ENCODE measurements around the gene TMEM17.

Gene TMEM17

GRCh38 chr2:62458671-62459081 lies 47.3 kb downstream of the TMEM17 start:
- Histone ChIP-seq H3K36me3 (ENCODE audit: insufficient read depth, low read length) (no peaks in the 10 kb centered on the region), H4K20me1 (ENCODE audit: insufficient read depth, low read length) (no peaks in the 10 kb centered on the region), H2AFZ (ENCODE audit: low read length) (no peak overlapping the region), H3K9ac (ENCODE audit: low read length) (no peak overlapping the region), H3K27ac (ENCODE audit: low read depth, low read length, poor library complexity, severe bottlenecking) (no peak overlapping the region), H3K79me2 (ENCODE audit: insufficient read depth, low read length) (no peaks in the 10 kb centered on the region), H3K4me2 (ENCODE audit: low read length) (no peak overlapping the region), H3K27me3 (ENCODE audit: insufficient read depth, low read length) (no peaks in the 10 kb centered on the region), H3K9me3 (ENCODE audit: low read length) (no peaks in the 10 kb centered on the region), H3K4me3 (ENCODE audit: low read depth, low read length, poor library complexity, severe bottlenecking) (no peak overlapping the region), H3K9me2 (ENCODE audit: low read depth, low read length) (no peaks in the 10 kb centered on the region), H3K4me1 (ENCODE audit: insufficient read depth, low read length, severe bottlenecking) (peaks cover 10% of the 10 kb centered on the region), H3F3A (ENCODE audit: insufficient read depth, low read length) (no peaks in the 10 kb centered on the region)
- TF ChIP-seq EZH2 (IDR thresholded peaks at IDR 0.05; ENCODE audit: borderline replicate concordance, low read length) = no peak
- TF ChIP-seq CTCF (IDR thresholded peaks at IDR 0.05; ENCODE audit: low read length) = no peak

- TF ChIP-seq CTCF (IDR thresholded peaks at IDR 0.05; ENCODE audit: low read length) (no peak), EZH2 (IDR thresholded peaks at IDR 0.05; ENCODE audit: borderline replicate concordance, low read length) (no peak)
- H3K4me1 ChIP-seq (ENCODE audit: insufficient read depth, low read length, severe bottlenecking) = peaks cover 10% of the 10 kb centered on the region
These were observed 47.8 kb downstream of the TMEM17 start for GRCh38 chr2:62458206-62458641.

GRCh38 chr2:62457556-62457955 lies 48.4 kb downstream of the TMEM17 start:
- H3K4me3 ChIP-seq (ENCODE audit: low read depth, low read length, poor library complexity, severe bottlenecking) = peak overlapping the region; percentile 55
- no peaks in the 10 kb centered on the region for H3K9me2 ChIP-seq (ENCODE audit: low read depth, low read length)
- no peak overlapping the region for H2AFZ ChIP-seq (ENCODE audit: low read length)
- no peak for TF ChIP-seq CTCF (IDR thresholded peaks at IDR 0.05; ENCODE audit: low read length)
- TF ChIP-seq EZH2 (IDR thresholded peaks at IDR 0.05; ENCODE audit: borderline replicate concordance, low read length) = no peak
- H3K9me3 ChIP-seq (ENCODE audit: low read length) = no peaks in the 10 kb centered on the region
- H3K4me1 ChIP-seq (ENCODE audit: insufficient read depth, low read length, severe bottlenecking) = peaks cover 10% of the 10 kb centered on the region
- H3K79me2 ChIP-seq (ENCODE audit: insufficient read depth, low read length) = no peaks in the 10 kb centered on the region
- H3K27ac ChIP-seq (ENCODE audit: low read depth, low read length, poor library complexity, severe bottlenecking) = no peak overlapping the region
- H3F3A ChIP-seq (ENCODE audit: insufficient read depth, low read length) = no peaks in the 10 kb centered on the region
- H3K27me3 ChIP-seq (ENCODE audit: insufficient read depth, low read length) = no peaks in the 10 kb centered on the region
- H3K9ac ChIP-seq (ENCODE audit: low read length) = no peak overlapping the region
- H4K20me1 ChIP-seq (ENCODE audit: insufficient read depth, low read length) = no peaks in the 10 kb centered on the region
- peak overlapping the region; percentile 72 for H3K4me2 ChIP-seq (ENCODE audit: low read length)
- no peaks in the 10 kb centered on the region for H3K36me3 ChIP-seq (ENCODE audit: insufficient read depth, low read length)

More at GRCh38 chr2:62458206-62458641, 47.8 kb downstream of the TMEM17 start:
- no peak overlapping the region for H3K4me3 ChIP-seq (ENCODE audit: low read depth, low read length, poor library complexity, severe bottlenecking)
- no peak overlapping the region for H3K4me2 ChIP-seq (ENCODE audit: low read length)
- no peaks in the 10 kb centered on the region for H4K20me1 ChIP-seq (ENCODE audit: insufficient read depth, low read length)
- H3K79me2 ChIP-seq (ENCODE audit: insufficient read depth, low read length) = no peaks in the 10 kb centered on the region
- H2AFZ ChIP-seq (ENCODE audit: low read length) = no peak overlapping the region
- H3K9ac ChIP-seq (ENCODE audit: low read length) = no peak overlapping the region
- no peaks in the 10 kb centered on the region for H3K27me3 ChIP-seq (ENCODE audit: insufficient read depth, low read length)
- H3K9me3 ChIP-seq (ENCODE audit: low read length) = no peaks in the 10 kb centered on the region
- no peaks in the 10 kb centered on the region for H3K9me2 ChIP-seq (ENCODE audit: low read depth, low read length)
- H3K27ac ChIP-seq (ENCODE audit: low read depth, low read length, poor library complexity, severe bottlenecking) = no peak overlapping the region
- no peaks in the 10 kb centered on the region for H3K36me3 ChIP-seq (ENCODE audit: insufficient read depth, low read length)
- no peaks in the 10 kb centered on the region for H3F3A ChIP-seq (ENCODE audit: insufficient read depth, low read length)
